GM23338 (cell line): ENCODE results near the gene GALNT14.
A peak's percentile ranks its signal among the peaks of the same experiment; 100 is the strongest.

Experiments used
- EZH2 ChIP-seq: fragments of 200-600 bp; sonication (generic); IDR thresholded peaks from one replicate; pipeline ENCODE4 v1.8.0; 2017; ENCODE audit warnings: antibody characterized with exemption, mild to moderate bottlenecking, low read depth; ENCODE audit not compliant: unreplicated experiment
- NANOG ChIP-seq: IDR thresholded peaks from 2 replicates; pipeline ENCODE4 v1.6.1; 2016; ENCODE audit warnings: antibody characterized with exemption, borderline replicate concordance
- POLR2AphosphoS5 ChIP-seq: IDR thresholded peaks from 2 replicates; pipeline ENCODE4 v1.6.1; 2016; ENCODE audit warnings: antibody characterized with exemption, low read depth
- TF ChIP-seq, protein P1 (sequence below), 2 experiments: fragments of 200-600 bp in 1 of 2; sonication (generic) in 1 of 2; conservative IDR thresholded peaks; 2 replicates each; pipeline versions ENCODE4 v1.5.1 to v1.6.1; 2016 to 2017; ENCODE audit warnings: antibody characterized with exemption in 2 of 2, low read depth in 2 of 2, mild to moderate bottlenecking in 2 of 2, moderate library complexity in 1 of 2

DNA sequence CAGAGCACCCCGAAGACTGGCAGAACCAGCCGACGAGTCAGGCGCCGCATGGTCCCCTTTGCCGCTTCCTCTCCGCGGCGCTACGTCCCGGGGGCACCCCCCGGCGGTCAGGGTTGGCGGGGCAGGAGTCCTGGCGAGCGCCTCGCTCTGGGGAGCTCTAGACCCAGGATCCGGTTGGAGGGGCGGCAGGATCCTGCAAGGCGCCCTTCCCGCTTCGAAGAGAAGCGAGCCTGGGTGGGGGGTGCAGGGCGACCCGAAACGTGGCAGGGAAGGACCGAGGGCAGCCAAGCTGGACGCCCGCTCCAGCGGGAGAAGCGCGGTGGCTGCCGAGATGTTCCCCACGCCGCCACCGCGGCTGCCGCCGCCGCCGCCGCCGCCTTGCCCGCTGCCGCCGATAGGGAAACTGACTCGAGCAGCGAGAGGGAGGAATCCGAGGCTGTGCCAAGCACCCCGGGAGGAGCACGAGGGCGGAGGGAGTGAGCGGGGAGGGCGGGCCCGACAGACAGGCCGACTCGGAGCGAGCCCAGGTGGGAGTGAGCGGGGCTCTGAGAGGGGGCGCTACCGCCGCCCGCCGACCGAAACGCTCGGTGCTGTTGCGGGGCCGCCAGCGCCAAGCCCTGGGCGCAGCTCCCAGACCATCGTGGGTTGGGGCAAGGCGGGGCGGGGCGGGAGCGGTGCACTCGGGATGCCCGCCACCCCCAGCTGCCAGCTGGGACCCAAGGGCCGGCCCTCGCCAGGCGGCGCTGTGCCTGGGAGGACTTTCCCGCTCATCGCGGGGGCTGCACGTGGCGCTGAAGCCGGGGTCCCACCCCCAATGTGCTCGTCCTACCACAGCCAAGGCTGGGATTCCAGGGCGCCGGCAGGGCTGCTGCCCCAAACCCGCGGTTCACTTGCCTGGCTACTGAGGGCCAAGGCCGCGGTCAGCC, at the start of gene GALNT14:
- TF ChIP-seq, protein P1, sequence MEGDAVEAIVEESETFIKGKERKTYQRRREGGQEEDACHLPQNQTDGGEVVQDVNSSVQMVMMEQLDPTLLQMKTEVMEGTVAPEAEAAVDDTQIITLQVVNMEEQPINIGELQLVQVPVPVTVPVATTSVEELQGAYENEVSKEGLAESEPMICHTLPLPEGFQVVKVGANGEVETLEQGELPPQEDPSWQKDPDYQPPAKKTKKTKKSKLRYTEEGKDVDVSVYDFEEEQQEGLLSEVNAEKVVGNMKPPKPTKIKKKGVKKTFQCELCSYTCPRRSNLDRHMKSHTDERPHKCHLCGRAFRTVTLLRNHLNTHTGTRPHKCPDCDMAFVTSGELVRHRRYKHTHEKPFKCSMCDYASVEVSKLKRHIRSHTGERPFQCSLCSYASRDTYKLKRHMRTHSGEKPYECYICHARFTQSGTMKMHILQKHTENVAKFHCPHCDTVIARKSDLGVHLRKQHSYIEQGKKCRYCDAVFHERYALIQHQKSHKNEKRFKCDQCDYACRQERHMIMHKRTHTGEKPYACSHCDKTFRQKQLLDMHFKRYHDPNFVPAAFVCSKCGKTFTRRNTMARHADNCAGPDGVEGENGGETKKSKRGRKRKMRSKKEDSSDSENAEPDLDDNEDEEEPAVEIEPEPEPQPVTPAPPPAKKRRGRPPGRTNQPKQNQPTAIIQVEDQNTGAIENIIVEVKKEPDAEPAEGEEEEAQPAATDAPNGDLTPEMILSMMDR (conservative IDR thresholded peaks at IDR 0.05; ENCODE audit: low read depth in 2 of 2) = peak; percentile 42 to 60
- TF ChIP-seq NANOG (no peak), POLR2AphosphoS5 (no peak), EZH2 (no peak)
